Activated CD4-positive, alpha-beta memory T cell treated with anti-CD3 and anti-CD28 coated beads for 36 hours (primary cell): Measurements from ENCODE around the gene ASIC2. TPM values are rescaled to one million over a fixed set of nuclear protein-coding genes. Genes with fewer than 3 reads are reported as not detected.

Experiments used
- CTCF ChIA-PET: fragments of 350-600 bp; sonication (Branson Sonifier 250); formaldehyde crosslinking; loops from one replicate; lab custom pipeline; 2021; ENCODE audit warnings: antibody characterized with exemption, inconsistent platforms; lab: Charles Lee
- POLR2A ChIA-PET: fragments of 350-600 bp; sonication (Branson Sonifier 250); formaldehyde crosslinking; loops from one replicate; lab custom pipeline; 2021; ENCODE audit warnings: antibody characterized with exemption; lab: Charles Lee
- DNase-seq: peaks from one replicate; pipeline ENCODE4 v3.0.0-alpha.2; 2020
- H3K27ac Mint-ChIP-seq: one replicate; pipeline ENCODE4 v1.8.0; 2021; ENCODE audit warnings: mixed read lengths
- H3K27me3 Mint-ChIP-seq: one replicate; pipeline ENCODE4 v1.8.0; 2021; ENCODE audit warnings: mixed read lengths
- H3K36me3 Mint-ChIP-seq: one replicate; pipeline ENCODE4 v1.8.0; 2021; ENCODE audit warnings: mixed read lengths
- H3K4me1 Mint-ChIP-seq: one replicate; pipeline ENCODE4 v1.8.0; 2021; ENCODE audit warnings: low read depth, mixed read lengths
- H3K4me3 Mint-ChIP-seq: one replicate; pipeline ENCODE4 v1.8.0; 2021; ENCODE audit warnings: mild to moderate bottlenecking, mixed read lengths
- H3K9me3 Mint-ChIP-seq: one replicate; pipeline ENCODE4 v1.8.0; 2021; ENCODE audit warnings: mixed read lengths
- intact Hi-C: fragments of 100-400 bp; cut with micrococcal nuclease; formaldehyde crosslinking; loops from one replicate; pipeline ENCODE4 v1.15.1; 2023
- total RNA-seq, 2 experiments: library from RNA; stranded (reverse); gene quantifications; one replicate each; pipeline ENCODE4 v1.2.3, GENCODE V29; 2021

Gene ASIC2
- total RNA-seq, 2 experiments from 2014 or later = not detected

DNA sequence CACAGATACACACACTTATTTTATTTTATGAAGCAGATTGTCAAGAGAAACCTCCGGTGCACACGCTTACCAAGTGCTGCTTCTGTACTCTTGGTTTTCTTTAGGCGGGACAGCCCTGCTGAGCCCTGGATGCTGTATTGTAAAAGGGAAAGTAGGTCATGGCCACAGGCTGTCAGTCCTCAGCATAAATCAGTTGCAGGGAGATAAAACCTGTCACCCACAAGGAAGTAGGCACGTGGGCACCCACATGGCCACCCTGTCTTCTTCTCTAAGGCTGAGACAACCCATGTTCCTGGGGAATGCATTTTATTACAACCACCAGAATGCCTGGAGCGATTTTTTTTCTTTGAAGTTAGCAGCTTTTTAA lies 59.3 kb downstream of the ASIC2 start:
- intact Hi-C loops = no loop called here
- Mint-ChIP-seq H3K36me3 (no peaks in the 10 kb centered on the region), H3K4me1 (peaks cover 13% of the 10 kb centered on the region), H3K27me3 (peaks cover 8% of the 10 kb centered on the region), H3K4me3 (no peak overlapping the region), H3K27ac (peak overlapping the region; percentile 25), H3K9me3 (no peaks in the 10 kb centered on the region)
- CTCF ChIA-PET = no interaction called here
- POLR2A ChIA-PET = no interaction called here
- DNase-seq = peak; percentile 43

DNA sequence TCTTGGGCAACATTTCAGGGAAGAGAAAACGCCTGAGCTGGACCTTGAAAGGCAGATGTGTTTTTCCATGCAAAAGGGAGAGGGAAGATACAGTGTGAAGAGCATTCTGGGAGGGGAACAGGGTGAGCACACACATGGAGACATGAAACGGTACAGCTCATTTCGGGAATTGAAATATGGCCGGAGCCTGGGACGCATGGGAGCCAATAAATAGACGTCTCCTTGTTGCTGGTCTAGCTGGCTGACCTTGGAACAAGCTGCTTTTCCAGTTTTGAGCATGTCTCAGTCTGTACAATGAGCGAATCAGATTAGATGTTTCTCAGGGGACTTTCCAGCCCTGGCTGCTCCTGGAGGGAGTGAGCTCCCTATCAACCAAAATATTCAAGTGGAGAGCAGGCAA lies 63.6 kb downstream of the ASIC2 start:
- CTCF ChIA-PET = no interaction called here
- POLR2A ChIA-PET = no interaction called here

DNA sequence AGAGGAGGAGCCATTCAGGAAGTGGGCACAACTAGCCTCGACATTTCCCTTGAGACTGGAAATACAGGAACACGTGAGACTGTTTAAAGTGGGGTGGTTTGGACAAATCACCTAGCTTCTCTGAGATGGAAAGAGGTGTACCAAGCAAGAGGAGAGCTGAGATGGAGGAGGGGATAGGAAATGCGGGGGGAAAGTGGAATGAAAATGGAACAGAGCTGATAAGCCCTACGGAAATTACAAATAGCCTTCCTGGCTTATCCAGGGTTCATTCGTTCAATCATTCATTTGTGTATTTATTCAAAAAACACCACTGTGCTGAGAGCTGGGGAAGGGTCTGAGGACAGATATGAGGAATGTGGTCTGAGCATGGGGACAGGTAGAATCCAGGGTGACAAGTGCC lies 64.1 kb downstream of the ASIC2 start:
- H3K9me3 Mint-ChIP-seq = no peaks in the 10 kb centered on the region
- POLR2A ChIA-PET = no interaction called here
- no peaks in the 10 kb centered on the region for H3K36me3 Mint-ChIP-seq
- H3K4me3 Mint-ChIP-seq = no peak overlapping the region
- no peak for DNase-seq
- H3K27ac Mint-ChIP-seq = no peak overlapping the region
- CTCF ChIA-PET = no interaction called here
- H3K4me1 Mint-ChIP-seq = peaks cover 9% of the 10 kb centered on the region
- peaks cover 3% of the 10 kb centered on the region for H3K27me3 Mint-ChIP-seq
- intact Hi-C loops = no loop called here

More for the DNA sequence above, 63.6 kb downstream of the ASIC2 start:
- Mint-ChIP-seq H3K27me3 (peaks cover 3% of the 10 kb centered on the region), H3K27ac (no peak overlapping the region), H3K9me3 (no peaks in the 10 kb centered on the region), H3K4me1 (peaks cover 9% of the 10 kb centered on the region), H3K36me3 (no peaks in the 10 kb centered on the region), H3K4me3 (no peak overlapping the region)
- intact Hi-C loops = no loop called here
- DNase-seq = no peak

DNA sequence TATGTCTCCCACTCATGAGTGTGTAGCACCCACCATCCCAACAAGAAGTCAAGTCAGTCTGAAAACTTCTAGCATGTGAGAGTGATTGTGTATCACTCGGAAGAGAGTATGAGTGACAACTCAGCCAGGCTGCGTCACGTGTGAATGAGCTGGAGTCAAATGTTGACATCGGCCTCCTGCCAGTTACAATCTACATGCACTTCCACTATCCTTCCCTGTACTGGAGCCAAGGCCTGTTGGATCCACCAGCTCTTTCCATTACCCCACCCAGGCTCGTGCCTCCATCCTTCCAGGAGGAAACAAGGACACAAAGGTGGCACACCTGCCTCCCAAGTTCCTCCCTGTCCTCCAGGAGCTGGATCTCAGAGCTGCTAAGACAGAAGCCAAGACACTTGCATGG lies 64.5 kb downstream of the ASIC2 start:
- no peak for DNase-seq
- intact Hi-C loops = no loop called here
- ChIA-PET POLR2A (no interaction called here), CTCF (no interaction called here)
- Mint-ChIP-seq H3K36me3 (no peaks in the 10 kb centered on the region), H3K27me3 (peaks cover 3% of the 10 kb centered on the region), H3K4me1 (peaks cover 4% of the 10 kb centered on the region), H3K9me3 (no peaks in the 10 kb centered on the region), H3K27ac (no peak overlapping the region), H3K4me3 (no peak overlapping the region)

DNA sequence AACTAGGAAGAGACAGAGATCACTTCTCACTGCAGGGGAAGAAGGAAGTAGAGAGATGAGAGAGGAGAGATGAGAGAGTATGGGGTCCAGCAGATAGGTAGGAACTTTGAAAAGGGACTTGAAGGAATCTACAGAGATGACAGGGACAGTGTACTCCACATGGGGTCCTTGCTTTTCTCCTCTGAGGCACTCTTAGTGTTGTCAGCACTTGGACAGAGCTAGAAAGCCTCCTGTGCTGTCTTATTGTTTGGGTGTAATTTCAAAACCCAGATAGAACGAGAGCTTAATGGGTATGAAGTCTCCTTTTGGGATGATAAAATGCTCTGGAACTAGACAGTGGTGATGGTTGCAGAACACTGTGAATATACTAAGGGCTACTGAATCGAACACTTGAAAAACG lies 65.2 kb downstream of the ASIC2 start:
- ChIA-PET CTCF (no interaction called here), POLR2A (no interaction called here)
- Mint-ChIP-seq H3K4me1 (no peaks in the 10 kb centered on the region), H3K36me3 (no peaks in the 10 kb centered on the region), H3K27me3 (peaks cover 3% of the 10 kb centered on the region), H3K27ac (no peak overlapping the region), H3K4me3 (no peak overlapping the region), H3K9me3 (no peaks in the 10 kb centered on the region)
- intact Hi-C loops = no loop called here
- no peak for DNase-seq

DNA sequence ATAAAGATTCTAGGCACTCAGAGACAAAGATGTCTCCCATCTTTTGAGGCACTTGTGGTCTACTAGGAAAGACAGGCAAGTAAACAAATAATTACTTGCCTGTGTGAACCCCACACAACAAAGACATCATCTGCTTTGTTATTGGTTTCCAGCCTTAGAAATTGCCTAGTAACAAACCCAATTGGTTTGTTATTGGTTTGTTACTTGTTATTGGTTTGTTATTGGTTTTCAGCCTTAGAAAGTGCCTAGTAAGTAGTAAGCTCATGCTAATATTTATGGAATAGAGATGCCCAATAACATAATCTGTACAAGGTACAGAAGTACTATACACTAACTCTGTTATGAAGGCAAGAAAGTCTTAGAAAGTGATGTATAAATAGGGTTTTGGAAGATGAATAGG lies 67.1 kb downstream of the ASIC2 start:
- Mint-ChIP-seq H3K27me3 (peaks cover 3% of the 10 kb centered on the region), H3K4me1 (no peaks in the 10 kb centered on the region), H3K27ac (no peak overlapping the region), H3K36me3 (no peaks in the 10 kb centered on the region), H3K4me3 (no peak overlapping the region), H3K9me3 (no peaks in the 10 kb centered on the region)
- CTCF ChIA-PET = no interaction called here
- no peak for DNase-seq
- POLR2A ChIA-PET = no interaction called here
- intact Hi-C loops = no loop called here

DNA sequence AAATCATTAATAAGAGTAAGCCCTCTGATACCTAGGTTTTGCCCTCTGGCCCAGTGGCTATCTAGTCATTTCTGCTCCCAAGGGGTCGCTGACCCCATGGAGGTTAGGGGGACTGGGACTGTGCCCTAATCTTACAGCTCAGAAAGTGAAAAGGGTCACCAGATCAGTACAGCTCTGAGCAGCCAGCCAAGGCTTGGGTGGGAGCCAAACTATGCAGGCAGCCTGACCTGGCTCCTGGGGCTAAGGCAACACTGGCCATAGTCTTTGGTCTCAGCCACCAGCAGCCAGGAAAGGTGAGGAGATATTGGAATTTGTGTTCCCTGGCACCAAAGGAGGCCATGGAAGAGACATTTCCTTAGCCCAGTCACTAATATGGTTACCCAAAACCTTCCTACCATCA lies 67.6 kb downstream of the ASIC2 start:
- Mint-ChIP-seq H3K4me1 (no peaks in the 10 kb centered on the region), H3K27me3 (peaks cover 3% of the 10 kb centered on the region), H3K9me3 (no peaks in the 10 kb centered on the region), H3K36me3 (no peaks in the 10 kb centered on the region), H3K27ac (no peak overlapping the region), H3K4me3 (no peak overlapping the region)
- ChIA-PET CTCF (no interaction called here), POLR2A (no interaction called here)
- intact Hi-C loops = no loop called here
- DNase-seq = no peak

DNA sequence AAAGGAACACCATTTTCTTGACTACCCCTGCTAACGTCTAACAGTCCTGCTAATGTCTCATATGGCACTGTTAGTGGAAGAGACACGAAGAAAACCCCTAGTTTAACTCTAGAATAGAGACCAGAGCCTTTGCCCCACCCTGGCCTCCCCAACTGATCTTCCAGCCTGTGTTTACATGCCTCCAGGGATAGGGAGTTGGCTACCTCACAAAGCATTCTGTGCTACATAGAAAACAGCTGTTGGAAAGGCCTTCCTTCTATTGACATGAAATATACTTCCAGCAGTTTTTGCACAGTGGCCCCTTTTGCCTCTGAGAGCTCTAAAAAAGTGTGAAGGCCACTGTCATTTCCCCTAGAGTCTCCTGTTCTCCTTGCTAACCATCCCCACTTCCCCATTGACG lies 73.1 kb downstream of the ASIC2 start:
- ChIA-PET CTCF (no interaction called here), POLR2A (no interaction called here)
- H3K27ac Mint-ChIP-seq = no peak overlapping the region
- no peaks in the 10 kb centered on the region for H3K36me3 Mint-ChIP-seq
- no peak for DNase-seq
- H3K9me3 Mint-ChIP-seq = no peaks in the 10 kb centered on the region
- no peak overlapping the region for H3K4me3 Mint-ChIP-seq
- no peaks in the 10 kb centered on the region for H3K4me1 Mint-ChIP-seq
- intact Hi-C loops = no loop called here
- H3K27me3 Mint-ChIP-seq = peaks cover 9% of the 10 kb centered on the region

DNA sequence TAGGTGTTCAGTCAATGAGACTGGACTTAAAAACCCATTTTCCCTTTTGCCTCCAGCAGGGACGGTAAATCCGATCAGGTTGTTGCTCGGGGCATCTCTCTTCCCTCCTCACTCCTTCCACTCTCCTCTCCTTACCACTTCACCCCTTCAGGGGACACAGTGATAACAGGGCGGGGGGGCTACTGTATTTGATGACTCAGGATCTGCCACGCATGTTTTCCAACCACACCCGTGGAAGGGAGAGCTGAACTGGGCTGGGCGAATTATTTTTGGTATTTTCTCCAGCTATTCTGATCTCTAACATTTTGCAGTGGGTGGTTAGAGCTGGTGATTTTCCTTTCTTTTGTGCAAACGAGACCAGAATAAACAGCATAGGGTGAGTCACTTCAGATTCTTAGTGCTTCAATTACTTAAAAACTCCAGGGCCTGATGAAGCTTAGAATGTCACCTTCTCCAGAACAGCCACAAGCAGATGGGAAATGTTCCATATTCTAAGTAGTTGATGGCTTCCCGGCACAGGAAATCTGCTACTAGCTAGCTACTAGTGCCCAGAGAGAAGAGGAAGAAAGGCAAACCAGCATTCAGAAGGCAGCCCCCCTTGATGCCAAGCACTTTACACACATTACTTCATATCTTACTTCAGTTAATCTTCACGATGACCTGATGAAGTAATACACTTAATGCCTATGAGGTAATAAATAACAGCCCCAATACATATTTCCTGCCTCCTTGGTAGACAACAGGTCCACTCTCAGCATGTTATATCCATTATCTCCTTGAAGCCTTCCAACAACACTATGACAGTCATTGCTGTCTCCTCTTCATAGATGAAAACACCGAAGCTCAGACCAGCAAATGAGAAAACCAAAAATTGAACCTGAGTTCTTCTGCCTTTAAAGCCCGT lies 74.1 kb downstream of the ASIC2 start:
- Mint-ChIP-seq H3K27me3 (peaks cover 9% of the 10 kb centered on the region), H3K4me1 (no peaks in the 10 kb centered on the region), H3K27ac (no peak overlapping the region), H3K9me3 (no peaks in the 10 kb centered on the region), H3K36me3 (no peaks in the 10 kb centered on the region), H3K4me3 (no peak overlapping the region)
- POLR2A ChIA-PET = no interaction called here
- DNase-seq = no peak
- intact Hi-C loops = no loop called here
- CTCF ChIA-PET = no interaction called here

DNA sequence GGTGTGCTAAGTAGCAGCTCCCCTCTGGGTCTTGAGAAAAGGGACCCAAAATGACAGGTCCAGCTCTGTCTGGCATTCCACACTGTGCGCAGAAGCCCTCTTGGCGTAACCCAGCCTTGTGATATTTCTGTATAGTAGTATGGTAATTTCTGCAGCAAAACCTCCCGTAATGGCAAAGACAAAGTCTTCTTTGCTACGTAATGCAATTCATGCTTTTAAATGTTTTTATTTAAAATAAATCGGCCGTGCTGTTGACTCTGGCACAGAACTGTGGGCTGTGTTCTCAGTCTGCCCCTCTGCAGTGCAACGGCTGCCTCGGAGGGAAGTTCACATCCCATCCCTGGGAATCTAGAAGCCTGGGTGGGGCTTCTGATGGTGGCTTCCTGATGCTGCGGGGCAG lies 75.2 kb downstream of the ASIC2 start:
- DNase-seq = no peak
- H3K4me1 Mint-ChIP-seq = no peaks in the 10 kb centered on the region
- no peaks in the 10 kb centered on the region for H3K36me3 Mint-ChIP-seq
- CTCF ChIA-PET = no interaction called here
- intact Hi-C loops = no loop called here
- no peak overlapping the region for H3K27ac Mint-ChIP-seq
- no peak overlapping the region for H3K4me3 Mint-ChIP-seq
- H3K9me3 Mint-ChIP-seq = no peaks in the 10 kb centered on the region
- peaks cover 9% of the 10 kb centered on the region for H3K27me3 Mint-ChIP-seq
- POLR2A ChIA-PET = no interaction called here

DNA sequence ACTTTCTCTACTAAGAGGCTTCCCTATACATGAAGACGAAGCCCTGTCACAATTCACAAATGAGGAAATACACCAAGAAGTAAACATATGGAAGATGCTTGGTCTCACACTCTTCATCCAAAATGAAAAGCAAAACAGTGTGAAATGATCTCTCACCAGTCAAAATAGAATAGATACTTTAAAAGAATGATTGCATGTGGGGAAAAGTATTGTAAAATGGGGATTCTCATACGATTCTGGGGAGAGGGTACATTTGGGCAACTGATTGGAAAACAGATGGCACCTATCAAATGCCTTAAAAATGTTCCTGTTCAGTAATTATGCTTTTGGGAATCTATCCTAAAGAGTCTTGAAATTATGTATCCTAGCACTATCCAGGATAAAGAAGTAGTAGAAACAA lies 78.1 kb downstream of the ASIC2 start:
- Mint-ChIP-seq H3K27me3 (peaks cover 13% of the 10 kb centered on the region), H3K36me3 (no peaks in the 10 kb centered on the region), H3K9me3 (no peaks in the 10 kb centered on the region), H3K4me1 (no peaks in the 10 kb centered on the region), H3K27ac (no peak overlapping the region), H3K4me3 (no peak overlapping the region)
- no peak for DNase-seq
- ChIA-PET CTCF (no interaction called here), POLR2A (no interaction called here)
- intact Hi-C loops = no loop called here

DNA sequence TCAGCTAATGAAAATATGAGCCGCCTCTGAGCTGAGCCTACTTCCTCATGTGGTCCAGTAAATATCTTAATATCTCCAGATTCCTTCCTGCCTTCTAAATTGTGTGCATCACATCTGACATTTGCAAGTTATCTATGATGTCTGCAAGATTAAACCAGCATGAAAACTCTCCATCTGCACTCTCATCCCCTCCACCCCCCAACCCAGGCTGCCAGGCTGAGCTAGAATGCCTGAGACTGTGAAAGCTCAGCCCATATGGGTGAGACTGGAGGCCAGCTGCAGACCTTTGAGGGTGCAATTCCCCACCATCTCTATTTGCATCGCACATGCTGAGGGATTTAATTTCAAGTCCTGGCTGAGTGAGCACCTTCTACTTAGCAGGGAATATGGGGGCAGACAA lies 82.8 kb downstream of the ASIC2 start:
- POLR2A ChIA-PET = no interaction called here
- intact Hi-C loops = no loop called here
- H3K9me3 Mint-ChIP-seq = no peaks in the 10 kb centered on the region
- CTCF ChIA-PET = no interaction called here
- peaks cover 6% of the 10 kb centered on the region for H3K27me3 Mint-ChIP-seq
- no peak overlapping the region for H3K27ac Mint-ChIP-seq
- H3K36me3 Mint-ChIP-seq = no peaks in the 10 kb centered on the region
- no peaks in the 10 kb centered on the region for H3K4me1 Mint-ChIP-seq
- no peak overlapping the region for H3K4me3 Mint-ChIP-seq
- no peak for DNase-seq

DNA sequence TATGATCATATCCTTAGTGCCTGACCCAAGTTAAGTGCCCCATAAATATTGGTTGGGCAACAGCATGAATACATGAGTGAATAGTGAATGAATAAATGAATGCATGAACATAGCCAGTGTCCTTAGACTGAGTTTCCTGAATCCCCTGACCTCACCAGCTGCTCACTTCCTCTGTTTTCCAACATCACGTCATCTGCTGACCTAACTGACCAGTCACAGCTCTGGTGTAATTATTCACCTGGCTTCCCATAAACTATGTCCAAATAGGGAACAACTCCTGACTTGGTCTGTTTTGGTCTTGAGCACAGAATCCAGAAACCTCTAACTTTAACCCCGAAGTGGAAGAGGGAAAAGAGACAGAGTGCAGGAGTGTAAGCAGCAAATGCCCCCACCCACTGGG lies 83.4 kb downstream of the ASIC2 start:
- Mint-ChIP-seq H3K27me3 (peaks cover 6% of the 10 kb centered on the region), H3K27ac (no peak overlapping the region), H3K4me3 (no peak overlapping the region), H3K9me3 (no peaks in the 10 kb centered on the region), H3K36me3 (no peaks in the 10 kb centered on the region), H3K4me1 (no peaks in the 10 kb centered on the region)
- POLR2A ChIA-PET = no interaction called here
- DNase-seq = no peak
- CTCF ChIA-PET = no interaction called here
- intact Hi-C loops = no loop called here
